Large intestine (tissue), 3 donors: Measurements from ENCODE around the gene COL1A1. TPM values are rescaled to one million over a fixed set of nuclear protein-coding genes. Genes with fewer than 3 reads are reported as not detected.

ENCODE experiments used
- DNase-seq, 2 donors: peaks; one replicate each; pipeline versions ENCODE4 v3.0.0 to v3.0.0-alpha.2; 2013
- H3K27ac ChIP-seq: one replicate; pipeline ENCODE4 v1.5.1; 2013; ENCODE audit warnings: low read length
- H3K27me3 ChIP-seq: 2 replicates; pipeline ENCODE4 v1.6.1; 2013; ENCODE audit warnings: low read length; ENCODE audit not compliant: control insufficient read depth, insufficient read depth
- H3K36me3 ChIP-seq: 2 replicates; pipeline ENCODE4 v1.6.1; 2013; ENCODE audit warnings: low read length; ENCODE audit not compliant: control insufficient read depth, insufficient read depth
- H3K4me1 ChIP-seq: one replicate; pipeline ENCODE4 v1.6.1; 2013; ENCODE audit warnings: low read length; ENCODE audit not compliant: control insufficient read depth, insufficient read depth
- H3K4me3 ChIP-seq: one replicate; pipeline ENCODE4 v1.5.1; 2013; ENCODE audit warnings: low read length
- H3K9me3 ChIP-seq: one replicate; pipeline ENCODE4 v1.6.1; 2013; ENCODE audit warnings: mild to moderate bottlenecking, low read depth, low read length, moderate library complexity; ENCODE audit not compliant: control insufficient read depth
- WGBS: methylation state at CpG from one replicate; pipeline ENCODE4 v1.1.5; 2013; ENCODE audit warnings: low lambda C conversion rate; ENCODE audit not compliant: insufficient coverage; 5-methylcytosine and 5-hydroxymethylcytosine counted together
- polyA plus RNA-seq: library from polyadenylated mRNA; unstranded; fragments of 120-200 nt; gene quantifications from one replicate; pipeline ENCODE4 v1.2.1, GENCODE V29; 2013

COL1A1 gene
- polyA plus RNA-seq, 1 donor: 488 TPM

- H3K4me1 ChIP-seq: peaks cover 19% of the 10 kb centered on the region
- DNase-seq: no peak
- H3K27me3 ChIP-seq: peaks cover 10% of the 10 kb centered on the region
- no peak overlapping the region for H3K4me3 ChIP-seq
- no peaks in the 10 kb centered on the region for H3K36me3 ChIP-seq
- no peak overlapping the region for H3K27ac ChIP-seq
- H3K9me3 ChIP-seq: no peaks in the 10 kb centered on the region
- 76% methylated on average over 3 of the region's 8 CpGs for WGBS
Observed at GRCh38 chr17:50214976-50215760, 13.7 kb upstream of the COL1A1 start.

DNA sequence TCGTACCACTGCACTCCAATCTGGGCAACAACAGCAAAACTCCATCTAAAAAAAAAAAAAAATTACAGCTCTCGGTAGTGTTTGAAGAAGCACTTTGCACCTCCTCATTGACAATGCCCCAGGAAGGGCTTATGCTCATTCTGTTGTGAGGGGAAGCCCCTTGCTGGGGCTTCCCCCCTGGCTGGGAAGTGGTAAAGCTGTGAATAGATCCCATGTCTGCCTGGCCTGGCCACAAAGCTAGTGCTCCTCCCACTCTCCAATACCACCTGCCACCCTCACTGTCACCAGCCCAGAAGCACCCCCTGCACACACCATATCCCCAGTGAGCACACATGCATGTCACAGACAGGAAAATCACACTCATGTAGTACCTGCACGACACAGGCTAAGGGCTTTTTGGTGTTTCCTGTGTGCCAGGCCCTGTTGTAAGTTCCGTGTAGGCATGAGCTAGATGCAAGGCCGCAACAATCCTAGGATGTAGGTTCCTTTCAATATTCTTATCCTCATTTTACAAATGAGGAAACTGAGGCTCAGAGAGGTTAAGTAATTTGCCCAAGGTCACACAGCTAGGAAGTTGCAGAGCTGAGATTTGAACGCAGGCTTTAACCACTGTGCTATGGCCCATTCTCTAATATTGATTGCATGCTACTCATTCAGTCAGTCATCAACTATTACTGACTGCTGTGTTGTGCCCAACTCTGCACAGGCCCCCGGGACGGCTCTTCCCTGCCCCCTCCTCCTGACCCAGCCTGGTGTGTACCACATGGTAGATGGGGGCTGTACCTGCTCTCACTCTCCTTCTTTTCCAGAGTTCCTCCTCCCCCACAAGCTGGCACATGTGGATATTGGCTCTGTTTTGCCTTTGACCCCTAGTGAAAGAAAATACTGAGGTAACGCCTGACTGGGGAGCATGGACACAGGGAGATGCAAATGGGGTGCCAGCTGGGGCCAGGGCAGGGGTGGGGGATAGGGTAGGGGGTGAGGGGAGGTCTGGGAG, 11.9 kb upstream of the COL1A1 start:
- no peak overlapping the region for H3K4me3 ChIP-seq
- H3K27me3 ChIP-seq: peaks cover 14% of the 10 kb centered on the region
- H3K27ac ChIP-seq: no peak overlapping the region
- H3K4me1 ChIP-seq: peaks cover 22% of the 10 kb centered on the region
- H3K36me3 ChIP-seq: no peaks in the 10 kb centered on the region
- WGBS: no CpG with 5 or more reads among the region's 9 CpGs
- DNase-seq: peak in 1 of 2 donors; percentile 31
- no peaks in the 10 kb centered on the region for H3K9me3 ChIP-seq

GRCh38 chr17:50212121-50212843, 10.9 kb upstream of the COL1A1 start:
- H3K9me3 ChIP-seq: no peaks in the 10 kb centered on the region
- DNase-seq: no peak
- peaks cover 22% of the 10 kb centered on the region for H3K4me1 ChIP-seq
- H3K27ac ChIP-seq: no peak overlapping the region
- no peaks in the 10 kb centered on the region for H3K36me3 ChIP-seq
- no peak overlapping the region for H3K4me3 ChIP-seq
- WGBS: no CpG with 5 or more reads among the region's 15 CpGs
- peaks cover 14% of the 10 kb centered on the region for H3K27me3 ChIP-seq

DNA sequence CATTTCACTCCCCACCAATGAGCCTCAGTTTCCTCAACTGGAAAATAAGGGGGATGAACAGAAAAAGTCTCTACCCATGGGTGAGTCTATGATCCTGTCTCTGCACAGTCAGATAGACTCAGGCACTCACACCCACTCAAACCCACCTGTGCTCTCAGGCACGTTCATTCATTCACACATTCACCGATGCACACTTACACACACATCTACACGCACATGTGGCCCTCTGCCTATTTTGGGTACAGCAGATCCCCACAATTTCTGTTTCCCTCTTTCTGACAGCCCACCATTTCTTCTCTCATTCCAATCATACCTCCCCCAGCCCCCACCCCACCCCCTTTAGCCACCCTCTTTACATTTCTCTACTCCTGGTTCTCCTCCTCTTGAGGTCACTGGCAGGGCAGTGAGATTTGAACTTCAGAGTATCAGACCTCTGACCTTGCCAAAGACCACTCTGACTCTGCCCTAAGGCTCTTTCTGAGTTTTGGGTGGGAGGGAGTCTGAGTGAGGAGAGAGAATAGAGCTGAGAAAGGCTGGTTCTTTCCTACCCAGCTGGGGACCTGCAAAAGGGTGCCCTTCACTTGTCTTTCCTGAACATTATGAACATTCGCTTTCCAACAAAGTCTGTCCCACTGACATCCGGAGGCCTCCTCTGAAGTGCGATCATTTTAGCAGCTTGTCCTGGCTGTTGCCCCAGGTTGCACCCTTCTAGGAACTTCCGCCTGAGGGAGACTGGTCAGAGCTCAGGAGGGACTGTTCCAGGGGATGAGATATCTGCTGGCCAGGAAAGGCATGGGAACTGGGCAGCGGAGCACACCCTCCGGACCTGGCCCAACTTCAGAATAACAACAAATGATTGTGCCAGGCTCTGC, 10.1 kb upstream of the COL1A1 start:
- H3K9me3 ChIP-seq: no peaks in the 10 kb centered on the region
- DNase-seq: no peak

DNA sequence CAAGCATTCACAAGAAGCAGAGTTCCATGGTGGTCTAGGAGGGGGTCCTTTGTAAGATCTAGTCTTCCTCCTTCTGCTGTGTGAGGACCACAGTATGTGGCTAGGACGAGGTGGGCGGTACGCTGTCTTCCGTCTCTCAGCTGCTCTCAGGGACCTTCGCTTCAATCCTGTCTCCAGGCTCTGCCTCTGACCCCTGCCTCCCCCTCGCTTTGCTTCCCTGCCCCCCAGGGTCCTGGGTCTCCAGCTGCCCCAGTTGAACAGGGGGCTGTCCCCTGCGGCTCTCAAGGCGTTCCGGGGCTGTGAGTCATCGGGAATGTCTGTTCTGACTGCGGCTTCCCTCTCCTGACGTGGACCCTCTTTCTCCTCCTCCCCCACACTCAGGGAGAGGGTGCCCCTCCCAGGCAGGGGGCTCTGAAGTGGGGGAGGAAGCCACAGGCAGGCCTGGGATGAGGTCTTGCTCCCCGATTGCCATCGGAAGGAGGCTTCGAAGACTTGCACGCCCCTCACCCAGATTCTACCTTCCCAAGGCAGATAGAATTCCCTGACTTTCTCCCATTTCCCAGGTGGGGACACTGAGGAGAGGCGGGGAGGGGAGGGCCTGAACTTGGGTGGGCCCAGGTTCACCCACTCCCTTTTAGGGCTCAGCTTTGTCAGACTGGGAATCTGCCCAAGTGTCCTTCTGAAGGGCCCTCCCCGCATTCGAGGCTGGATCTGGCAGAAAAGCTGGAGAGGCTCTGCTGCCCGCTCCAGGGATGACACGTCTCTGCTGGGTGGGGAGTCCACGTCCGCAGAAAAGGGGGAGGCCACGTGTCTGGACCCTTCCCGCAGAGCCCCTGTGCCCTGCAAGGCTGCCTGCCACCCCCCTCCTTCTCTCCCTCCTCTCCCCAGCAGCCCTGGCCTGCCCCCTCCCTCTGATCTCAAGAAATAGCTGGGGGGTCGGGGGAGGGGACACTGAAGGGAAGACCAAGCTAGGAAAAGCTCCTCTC, 9.1 kb upstream of the COL1A1 start:
- no peaks in the 10 kb centered on the region for H3K9me3 ChIP-seq
- peak; percentile 67 for DNase-seq
- no peaks in the 10 kb centered on the region for H3K36me3 ChIP-seq
- no CpG with 5 or more reads among the region's 26 CpGs for WGBS
- H3K27me3 ChIP-seq: peaks cover 17% of the 10 kb centered on the region
- peak overlapping the region; percentile 86 for H3K27ac ChIP-seq
- peaks cover 29% of the 10 kb centered on the region for H3K4me1 ChIP-seq
- no peak overlapping the region for H3K4me3 ChIP-seq

More for the DNA sequence above, 10.1 kb upstream of the COL1A1 start:
- Histone ChIP-seq H3K27ac (peak overlapping the region; percentile 86), H3K27me3 (peaks cover 14% of the 10 kb centered on the region), H3K36me3 (no peaks in the 10 kb centered on the region), H3K4me3 (no peak overlapping the region), H3K4me1 (peaks cover 26% of the 10 kb centered on the region)
- WGBS: 100% methylated on average over 1 of the region's 9 CpGs

DNA sequence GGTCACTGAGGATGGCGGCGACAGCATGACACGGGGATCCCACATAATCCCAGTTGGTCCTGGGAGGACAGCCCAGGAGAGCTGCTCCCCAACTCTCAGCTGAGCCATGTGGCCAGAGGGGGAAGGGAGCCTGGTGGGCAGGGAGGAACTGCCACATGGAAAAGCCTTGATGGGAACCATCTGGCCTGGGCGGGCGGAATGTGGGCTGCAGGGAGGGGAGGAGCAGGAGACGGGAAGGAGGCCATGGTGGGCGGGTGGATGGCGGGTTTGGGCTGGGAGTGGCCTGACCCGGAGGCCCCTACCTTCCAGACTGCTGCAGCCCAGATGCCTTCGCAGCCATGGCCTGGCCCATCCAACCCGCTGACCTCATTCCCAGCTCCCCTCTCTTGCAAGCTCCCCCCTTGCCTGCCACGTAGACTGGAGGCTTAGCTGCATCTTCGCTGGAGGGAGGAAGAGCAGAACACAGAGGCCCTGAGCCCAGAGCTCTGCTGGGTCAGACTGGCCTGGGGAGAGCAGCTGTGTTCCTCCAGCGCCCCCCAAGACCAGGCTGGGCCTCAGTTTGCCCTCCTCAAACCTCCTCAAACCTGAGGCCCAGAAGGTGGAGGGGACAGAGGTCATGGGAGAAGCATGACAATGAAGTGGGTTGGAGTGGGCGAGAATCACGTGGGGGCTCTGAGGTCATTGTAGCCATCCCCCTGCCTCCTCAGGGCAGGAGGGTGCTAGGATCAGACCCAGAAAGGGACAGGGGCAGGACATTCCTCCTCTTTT, 8.2 kb upstream of the COL1A1 start:
- H3K4me3 ChIP-seq: no peak overlapping the region
- no peaks in the 10 kb centered on the region for H3K9me3 ChIP-seq
- no CpG with 5 or more reads among the region's 16 CpGs for WGBS
- peaks cover 26% of the 10 kb centered on the region for H3K27me3 ChIP-seq
- H3K36me3 ChIP-seq: no peaks in the 10 kb centered on the region
- peak; percentile 79 to 82 for DNase-seq
- peak overlapping the region; percentile 86 for H3K27ac ChIP-seq
- H3K4me1 ChIP-seq: peaks cover 29% of the 10 kb centered on the region

DNA sequence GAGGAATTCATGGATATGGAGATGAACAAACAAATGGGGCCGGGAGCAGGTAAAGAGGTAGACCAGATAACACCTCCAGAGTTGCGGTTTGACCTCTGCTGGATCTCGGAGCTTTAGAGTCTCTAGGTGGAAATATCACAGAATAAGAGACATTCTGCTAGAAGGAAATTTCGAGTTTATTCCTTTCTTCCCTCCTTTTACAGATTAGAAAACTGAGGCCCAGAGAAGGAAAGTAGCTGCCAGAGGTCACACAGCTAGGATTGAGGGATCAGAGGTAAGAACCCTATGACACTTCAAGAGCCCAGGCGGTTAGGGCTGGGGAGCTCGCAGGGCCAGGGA, 7.7 kb upstream of the COL1A1 start:
- 80% methylated on average over 1 of the region's 6 CpGs for WGBS
- Histone ChIP-seq H3K36me3 (no peaks in the 10 kb centered on the region), H3K4me1 (peaks cover 29% of the 10 kb centered on the region), H3K4me3 (no peak overlapping the region), H3K27ac (peak overlapping the region; percentile 64), H3K9me3 (no peaks in the 10 kb centered on the region), H3K27me3 (peaks cover 29% of the 10 kb centered on the region)
- no peak for DNase-seq

GRCh38 chr17:50208611-50209061, 7.2 kb upstream of the COL1A1 start:
- Histone ChIP-seq H3K9me3 (no peaks in the 10 kb centered on the region), H3K4me1 (peaks cover 29% of the 10 kb centered on the region), H3K36me3 (no peaks in the 10 kb centered on the region), H3K4me3 (no peak overlapping the region), H3K27ac (no peak overlapping the region), H3K27me3 (peaks cover 32% of the 10 kb centered on the region)
- DNase-seq: no peak
- WGBS: no CpG with 5 or more reads among the region's 3 CpGs
